K562 (cell line): ENCODE measurements around the gene BNIP5. TPM values are rescaled to one million over a fixed set of nuclear protein-coding genes. Genes with fewer than 3 reads are reported as not detected.

Source experiments
- E2F8 ChIP-seq: fragments of 450-650 bp; IDR thresholded peaks from 2 replicates; pipeline ENCODE4 v1.7.1; 2018; ENCODE audit warnings: mild to moderate bottlenecking, low read depth; ENCODE audit not compliant: partially characterized antibody
- HNRNPH1 ChIP-seq: fragments of 200-400 bp; formaldehyde crosslinking; optimal IDR thresholded peaks from 2 replicates; pipeline ENCODE3; 2017; ENCODE audit warnings: low read depth, mild to moderate bottlenecking, low read length, moderate library complexity
- HOMEZ ChIP-seq: fragments of 250-450 bp; sonication (Bioruptor Pico); IDR thresholded peaks from 2 replicates; pipeline ENCODE4 v1.4.0; 2020; ENCODE audit warnings: mild to moderate bottlenecking, moderate library complexity
- KLF13 ChIP-seq: fragments of 450-650 bp; IDR thresholded peaks from 2 replicates; pipeline ENCODE4 v1.6.1; 2016; ENCODE audit warnings: missing genetic modification characterization, low read depth, mild to moderate bottlenecking, missing compliant biosample characterization, moderate library complexity, borderline replicate concordance
- MCM7 ChIP-seq, 2 experiments: fragments of 450-650 bp; IDR thresholded peaks; 2 replicates each; pipeline ENCODE4 v1.6.1; 2016 to 2018
- PCBP2 ChIP-seq: fragments of 200-400 bp; formaldehyde crosslinking; IDR thresholded peaks from 2 replicates; pipeline ENCODE4 v1.6.1; 2018; ENCODE audit warnings: low read length, low read depth, mild to moderate bottlenecking, moderate library complexity; ENCODE audit not compliant: poor library complexity, severe bottlenecking
- SRF ChIP-seq, 2 experiments: fragments of 250-450, 450-650 bp in 1 of 2; sonication (Bioruptor Pico) in 1 of 2; sonication (generic) in 1 of 2; formaldehyde crosslinking; IDR thresholded peaks; 2 replicates each; pipeline versions ENCODE4 v1.5.0 to v1.5.1; 2020 to 2022; ENCODE audit warnings: mild to moderate bottlenecking in 1 of 2, missing genetic modification reagents in 1 of 2
- YBX1 ChIP-seq: fragments of 450-650 bp; IDR thresholded peaks from 2 replicates; pipeline ENCODE4 v1.7.1; 2016; ENCODE audit warnings: mild to moderate bottlenecking
- ZFPM2 ChIP-seq: fragments of 250-450 bp; sonication (Bioruptor Pico); IDR thresholded peaks from 2 replicates; pipeline ENCODE4 v1.5.1; 2022; ENCODE audit warnings: mild to moderate bottlenecking
- ZKSCAN8 ChIP-seq: fragments of 200-800 bp; sonication (Bioruptor generic); IDR thresholded peaks from 2 replicates; pipeline ENCODE4 v1.6.1; 2016; ENCODE audit warnings: missing genetic modification characterization, missing compliant biosample characterization
- ZNF764 ChIP-seq: fragments of 250-450 bp; sonication (Bioruptor Pico); IDR thresholded peaks from 2 replicates; pipeline ENCODE4 v1.4.0; 2020; ENCODE audit warnings: low read depth, mild to moderate bottlenecking, moderate library complexity
- polyA plus RNA-seq, 8 experiments: library from polyadenylated mRNA; depleted of rRNA in 4 of 8; stranded (reverse) in 5 of 8; unstranded in 3 of 8; fragments of >200 nt; fragmentation: Nextera tagmentation in 2 of 8; fragmentation: Illumina TruSeq in 1 of 8; extraction: Ambion mirVana in 2 of 8; extraction: Trizol in 1 of 8; gene quantifications; 2 replicates each; pipeline versions ENCODE4 v1.2.1 to v1.2.3, GENCODE V29; 2011 to 2014; ENCODE audit warnings: inconsistent platforms in 1 of 8, missing spikeins in 1 of 8
- total RNA-seq, 7 experiments: library from RNA; depleted of rRNA in 6 of 7; stranded (reverse); fragments of >200 nt in 6 of 7; fragmentation: Illumina TruSeq in 2 of 7; extraction: Trizol in 2 of 7; gene quantifications; 2 replicates each; pipeline versions ENCODE4 v1.2.1 to v1.2.3, GENCODE V29; 2011 to 2021; ENCODE audit warnings: low replicate concordance in 1 of 7
- TF ChIP-seq, protein P1 (sequence below), 2 experiments: fragments of 450-650 bp; formaldehyde crosslinking in 1 of 2; IDR thresholded peaks; 2 replicates each; pipeline versions ENCODE4 v1.4.0 to v1.6.1; 2014 to 2020; ENCODE audit warnings: mild to moderate bottlenecking in 2 of 2, borderline replicate concordance in 1 of 2, low read depth in 1 of 2

Gene BNIP5
- total and polyA plus RNA-seq, 9 of the 15 experiments (the other 6 are each of a cell fraction or from before 2014, with no cell fraction given) = not detected

DNA sequence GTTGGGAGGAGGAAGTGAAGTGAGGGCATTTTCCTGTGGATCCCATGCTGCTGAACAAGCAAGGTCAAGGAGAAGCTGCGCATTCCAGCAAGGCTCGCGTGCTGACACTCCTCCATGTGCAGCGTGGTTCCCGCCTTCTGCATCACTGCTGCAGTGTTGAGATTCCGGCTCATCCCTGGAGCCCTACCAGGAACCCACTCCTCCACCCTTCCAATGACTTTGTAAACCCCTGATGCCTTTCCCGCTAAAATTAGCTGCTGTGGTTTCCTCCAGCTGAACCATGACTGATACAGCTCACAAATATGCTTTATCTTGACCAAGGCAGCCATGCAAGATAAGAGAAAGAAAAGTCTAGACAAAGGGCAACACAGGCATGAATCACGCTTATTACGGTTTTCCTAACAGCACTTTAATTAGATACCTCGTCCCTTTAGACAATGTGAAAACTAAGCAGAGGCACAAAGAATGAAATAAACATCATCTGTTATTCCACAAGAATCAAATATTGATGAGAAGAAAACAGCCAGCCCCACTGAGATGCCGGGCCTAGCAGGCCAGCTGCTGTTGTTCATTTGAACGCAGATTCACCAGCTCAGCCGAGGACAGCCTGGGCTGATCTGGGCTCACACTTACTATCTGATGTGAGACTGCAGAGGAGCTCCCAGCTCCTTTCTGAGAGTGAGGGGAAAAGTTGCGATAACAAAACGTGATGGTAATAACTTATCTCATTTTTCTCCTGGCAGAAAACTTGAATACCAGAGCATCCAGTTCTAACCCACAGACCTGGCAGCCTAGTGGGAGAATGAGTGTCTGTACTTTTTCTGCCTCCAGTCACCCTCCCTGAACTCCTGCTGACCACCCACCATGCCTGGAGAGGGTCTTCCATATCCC lies 14.2 kb upstream of the BNIP5 start (continued):
- TF ChIP-seq SRF (CRISPR knock-in tag; IDR thresholded peaks at IDR 0.05) (no peak), MCM7 (IDR thresholded peaks at IDR 0.05) (no peak), ZFPM2 (CRISPR knock-in tag) (peak; percentile 58; the same call in 1 of the 2 replicates), KLF13 (tag) (no peak), E2F8 (peak; percentile 99), PCBP2 (no peak), ZNF764 (CRISPR knock-in tag) (no peak), HOMEZ (CRISPR knock-in tag) (no peak), HNRNPH1 (no peak), YBX1 (no peak), ZKSCAN8 (CRISPR knock-in tag) (no peak; the same call in 1 of the 2 replicates)
- TF ChIP-seq, protein P1, sequence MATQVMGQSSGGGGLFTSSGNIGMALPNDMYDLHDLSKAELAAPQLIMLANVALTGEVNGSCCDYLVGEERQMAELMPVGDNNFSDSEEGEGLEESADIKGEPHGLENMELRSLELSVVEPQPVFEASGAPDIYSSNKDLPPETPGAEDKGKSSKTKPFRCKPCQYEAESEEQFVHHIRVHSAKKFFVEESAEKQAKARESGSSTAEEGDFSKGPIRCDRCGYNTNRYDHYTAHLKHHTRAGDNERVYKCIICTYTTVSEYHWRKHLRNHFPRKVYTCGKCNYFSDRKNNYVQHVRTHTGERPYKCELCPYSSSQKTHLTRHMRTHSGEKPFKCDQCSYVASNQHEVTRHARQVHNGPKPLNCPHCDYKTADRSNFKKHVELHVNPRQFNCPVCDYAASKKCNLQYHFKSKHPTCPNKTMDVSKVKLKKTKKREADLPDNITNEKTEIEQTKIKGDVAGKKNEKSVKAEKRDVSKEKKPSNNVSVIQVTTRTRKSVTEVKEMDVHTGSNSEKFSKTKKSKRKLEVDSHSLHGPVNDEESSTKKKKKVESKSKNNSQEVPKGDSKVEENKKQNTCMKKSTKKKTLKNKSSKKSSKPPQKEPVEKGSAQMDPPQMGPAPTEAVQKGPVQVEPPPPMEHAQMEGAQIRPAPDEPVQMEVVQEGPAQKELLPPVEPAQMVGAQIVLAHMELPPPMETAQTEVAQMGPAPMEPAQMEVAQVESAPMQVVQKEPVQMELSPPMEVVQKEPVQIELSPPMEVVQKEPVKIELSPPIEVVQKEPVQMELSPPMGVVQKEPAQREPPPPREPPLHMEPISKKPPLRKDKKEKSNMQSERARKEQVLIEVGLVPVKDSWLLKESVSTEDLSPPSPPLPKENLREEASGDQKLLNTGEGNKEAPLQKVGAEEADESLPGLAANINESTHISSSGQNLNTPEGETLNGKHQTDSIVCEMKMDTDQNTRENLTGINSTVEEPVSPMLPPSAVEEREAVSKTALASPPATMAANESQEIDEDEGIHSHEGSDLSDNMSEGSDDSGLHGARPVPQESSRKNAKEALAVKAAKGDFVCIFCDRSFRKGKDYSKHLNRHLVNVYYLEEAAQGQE (IDR thresholded peaks at IDR 0.05; ENCODE audit: borderline replicate concordance) = no peak
- TF ChIP-seq, protein P1 (CRISPR knock-in tag; IDR thresholded peaks at IDR 0.05; ENCODE audit: low read depth) = no peak
